GM13977 (cell line): ENCODE data around the gene PDE7B.

Experiments
- DNase-seq: peaks from one replicate; pipeline ENCODE4 v3.0.0; 2012; ENCODE audit warnings: low spot score
- in situ Hi-C: fragments of 300-500 bp; cut with MboI; formaldehyde crosslinking; loops from one replicate; pipeline ENCODE4 v1.12.0; 2022; ENCODE audit warnings: low sequenced_read_pairs, low pct_unique_long_range_greater_than_20kb, mixed read lengths, inconsistent platforms; ENCODE audit not compliant: unreplicated experiment
- TF ChIP-seq, protein P1 (sequence below): IDR thresholded peaks from 2 replicates; pipeline ENCODE4 v1.5.1; 2012; ENCODE audit warnings: mild to moderate bottlenecking, control low read depth; ENCODE audit not compliant: insufficient read depth; ENCODE audit errors: extremely low read depth, missing control alignments

Gene PDE7B

DNA sequence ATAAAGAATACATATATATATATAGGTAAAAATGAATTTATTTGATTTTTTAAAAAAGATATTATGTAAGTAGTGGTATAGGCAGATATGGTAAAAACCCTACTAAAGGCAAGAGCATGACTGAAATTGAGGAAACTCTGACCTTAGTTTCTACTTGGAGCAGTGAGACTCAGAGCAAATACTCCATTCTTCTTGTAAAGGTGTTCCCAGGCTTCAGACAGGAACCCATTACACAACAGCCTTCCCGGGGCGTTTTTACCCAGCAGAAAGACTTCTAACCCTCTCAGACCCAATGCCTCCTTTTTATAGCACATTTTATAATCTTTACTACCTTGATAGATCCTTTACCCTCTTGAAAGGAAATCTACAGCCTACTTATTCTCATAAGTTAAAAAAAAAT lies 274.1 kb downstream of the PDE7B start:
- in situ Hi-C loops, result no loop called here
- DNase-seq, result no peak
- TF ChIP-seq, protein P1, sequence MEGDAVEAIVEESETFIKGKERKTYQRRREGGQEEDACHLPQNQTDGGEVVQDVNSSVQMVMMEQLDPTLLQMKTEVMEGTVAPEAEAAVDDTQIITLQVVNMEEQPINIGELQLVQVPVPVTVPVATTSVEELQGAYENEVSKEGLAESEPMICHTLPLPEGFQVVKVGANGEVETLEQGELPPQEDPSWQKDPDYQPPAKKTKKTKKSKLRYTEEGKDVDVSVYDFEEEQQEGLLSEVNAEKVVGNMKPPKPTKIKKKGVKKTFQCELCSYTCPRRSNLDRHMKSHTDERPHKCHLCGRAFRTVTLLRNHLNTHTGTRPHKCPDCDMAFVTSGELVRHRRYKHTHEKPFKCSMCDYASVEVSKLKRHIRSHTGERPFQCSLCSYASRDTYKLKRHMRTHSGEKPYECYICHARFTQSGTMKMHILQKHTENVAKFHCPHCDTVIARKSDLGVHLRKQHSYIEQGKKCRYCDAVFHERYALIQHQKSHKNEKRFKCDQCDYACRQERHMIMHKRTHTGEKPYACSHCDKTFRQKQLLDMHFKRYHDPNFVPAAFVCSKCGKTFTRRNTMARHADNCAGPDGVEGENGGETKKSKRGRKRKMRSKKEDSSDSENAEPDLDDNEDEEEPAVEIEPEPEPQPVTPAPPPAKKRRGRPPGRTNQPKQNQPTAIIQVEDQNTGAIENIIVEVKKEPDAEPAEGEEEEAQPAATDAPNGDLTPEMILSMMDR, result no peak

- TF ChIP-seq, protein P1, result no peak
- in situ Hi-C loops, result no loop called here
- DNase-seq, result no peak
Measured at GRCh38 chr6:136127873-136128272, 276.4 kb downstream of the PDE7B start.

DNA sequence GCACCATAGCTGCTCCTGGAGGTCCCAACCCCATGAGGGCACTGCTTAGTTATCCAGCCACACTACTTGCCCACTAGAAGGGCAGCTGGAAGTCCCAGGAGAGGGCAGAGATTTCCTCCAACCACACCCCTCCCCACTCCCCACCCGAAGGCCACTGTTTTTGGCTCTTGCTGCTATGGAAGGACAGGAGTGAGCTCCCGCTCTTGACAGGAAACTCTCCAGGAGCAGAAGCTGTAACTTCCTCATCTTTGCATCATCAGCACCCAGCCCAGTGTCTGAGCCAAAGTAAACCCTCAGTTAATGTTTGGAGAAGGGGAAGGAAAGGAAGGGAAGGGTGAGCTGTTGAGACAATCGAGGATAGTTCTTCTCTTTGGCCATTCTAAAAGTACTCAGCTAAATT lies 277.9 kb downstream of the PDE7B start:
- TF ChIP-seq, protein P1, result no peak
- DNase-seq, result no peak
- in situ Hi-C loops, result no loop called here

GRCh38 chr6:136134268-136134667 lies 282.8 kb downstream of the PDE7B start:
- in situ Hi-C loops, result no loop called here
- no peak for DNase-seq
- TF ChIP-seq, protein P1, result no peak

GRCh38 chr6:136134751-136135150 lies 283.2 kb downstream of the PDE7B start:
- DNase-seq, result no peak
- TF ChIP-seq, protein P1, result no peak
- in situ Hi-C loops, result no loop called here

DNA sequence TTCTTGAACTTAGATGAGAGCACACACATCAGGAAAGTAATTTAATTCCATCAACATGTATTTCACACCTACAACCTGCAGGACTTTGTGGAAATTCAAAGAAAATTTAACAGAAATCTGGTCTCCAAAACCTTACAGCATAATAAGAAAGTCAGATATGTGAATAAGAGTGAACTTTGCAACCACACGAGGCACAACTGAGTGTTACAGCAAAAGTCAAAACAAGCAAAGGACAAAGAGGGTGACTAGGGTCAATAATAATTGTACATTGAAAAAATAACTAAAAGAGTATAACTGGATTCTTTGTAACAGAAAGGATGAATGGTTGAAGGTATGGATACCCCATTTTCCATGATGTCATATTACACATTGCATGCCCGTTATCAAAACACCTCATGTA lies 284.8 kb downstream of the PDE7B start:
- in situ Hi-C loops, result no loop called here
- DNase-seq, result no peak
- TF ChIP-seq, protein P1, result no peak
